Cardiac fibroblast (primary cell): ENCODE data around the gene VAV2.

Experiments used
- DNase-seq, 2 donors: peaks; one replicate each; pipeline versions ENCODE4 v3.0.0 to v3.0.0-alpha.2; 2010; ENCODE audit warnings: low read depth in 2 of 2
- H3K4me3 ChIP-seq, 2 donors: replicated peaks in 1 of 2; 1 replicate in 1 of 2; 2 replicates in 1 of 2; pipeline ENCODE4 v1.5.1; 2011; ENCODE audit warnings: low read depth in 2 of 2, low read length in 2 of 2, mild to moderate bottlenecking in 2 of 2, moderate library complexity in 1 of 2
- CTCF ChIP-seq: IDR thresholded peaks from one replicate; pipeline ENCODE4 v1.5.1; 2011; ENCODE audit warnings: low read depth, mild to moderate bottlenecking, low read length, inconsistent platforms

The VAV2 gene

GRCh38 chr9:133725886-133726285 is 266.2 kb downstream of the VAV2 start:
- no peak for DNase-seq
- TF ChIP-seq CTCF: no peak
- H3K4me3 ChIP-seq: no peak overlapping the region

- H3K4me3 ChIP-seq: no peak overlapping the region
- TF ChIP-seq CTCF: no peak
- no peak for DNase-seq
Observed at GRCh38 chr9:133718563-133719315, 273.4 kb downstream of the VAV2 start.

GRCh38 chr9:133717113-133718031 is 274.8 kb downstream of the VAV2 start:
- no peak for DNase-seq
- no peak for TF ChIP-seq CTCF
- H3K4me3 ChIP-seq: no peak overlapping the region

- peak in 1 of 2 donors; percentile 91 for DNase-seq
- no peak overlapping the region for H3K4me3 ChIP-seq
- TF ChIP-seq CTCF: no peak
Observed at GRCh38 chr9:133716564-133717112, 275.5 kb downstream of the VAV2 start.

- H3K4me3 ChIP-seq: peak overlapping the region in 1 of 2 donors; percentile 0
- TF ChIP-seq CTCF: peak; percentile 60
- peak; percentile 55 to 64 for DNase-seq
Observed at GRCh38 chr9:133715866-133716563, 276.1 kb downstream of the VAV2 start.

GRCh38 chr9:133715295-133715865 is 276.7 kb downstream of the VAV2 start:
- TF ChIP-seq CTCF: no peak
- H3K4me3 ChIP-seq: peak overlapping the region in 1 of 2 donors; percentile 0
- DNase-seq: peak; percentile 75 to 91
